Forelimb muscle (tissue), 1 donor: ENCODE data around the gene DNAJC3. TPM values are rescaled to one million over a fixed set of nuclear protein-coding genes. Genes with fewer than 3 reads are reported as not detected.
"Not testable (repeated sequence)": the region's sequence is repeated elsewhere in the genome, so short reads cannot be mapped to it uniquely, and the experiment has no call there.

Experiments
- DNase-seq: peaks from one replicate; pipeline ENCODE4 v3.0.0-alpha.2; 2013; ENCODE audit warnings: low read depth
- polyA plus RNA-seq: library from polyadenylated mRNA; unstranded; fragments of 120-200 nt; gene quantifications from one replicate; pipeline ENCODE4 v1.2.1, GENCODE V29; 2013; ENCODE audit not compliant: insufficient read length

The DNAJC3 gene
- 16.6 TPM for polyA plus RNA-seq

- DNase-seq, result peak; percentile 88
Measured at GRCh38 chr13:95676762-95677563, at the start of gene DNAJC3. DNAJC3 (plus strand) TSS chr13:95677139; CDS start chr13:95677256, 117 bp downstream.

- DNase-seq, result no peak
Measured at GRCh38 chr13:95627590-95627989, 49.3 kb upstream of the DNAJC3 start.

GRCh38 chr13:95628488-95628887 lies 48.5 kb upstream of the DNAJC3 start:
- no peak for DNase-seq

GRCh38 chr13:95629071-95629470 lies 47.9 kb upstream of the DNAJC3 start:
- no peak for DNase-seq

GRCh38 chr13:95630593-95630992 lies 46.3 kb upstream of the DNAJC3 start:
- DNase-seq, result no peak

GRCh38 chr13:95636853-95637252 lies 40.1 kb upstream of the DNAJC3 start:
- no peak for DNase-seq

- DNase-seq, result no peak
Measured at GRCh38 chr13:95641291-95642027, 35.5 kb upstream of the DNAJC3 start.

GRCh38 chr13:95642028-95642621 lies 34.8 kb upstream of the DNAJC3 start:
- DNase-seq, result no peak

- DNase-seq, result no peak
Measured at GRCh38 chr13:95642999-95643398, 33.9 kb upstream of the DNAJC3 start.

- DNase-seq, result no peak
Measured at GRCh38 chr13:95643571-95643935, 33.4 kb upstream of the DNAJC3 start.

- no peak for DNase-seq
Measured at GRCh38 chr13:95643936-95644598, 32.9 kb upstream of the DNAJC3 start.

- peak; percentile 60 for DNase-seq
Measured at GRCh38 chr13:95644601-95645052, 32.3 kb upstream of the DNAJC3 start, which contains the start of gene DZIP1. DZIP1 (minus strand) TSS chr13:95644706; CDS start chr13:95642029, 2,677 bp downstream.

- no peak for DNase-seq
Measured at GRCh38 chr13:95647321-95647720, 29.6 kb upstream of the DNAJC3 start.

GRCh38 chr13:95650696-95651095 lies 26.2 kb upstream of the DNAJC3 start:
- no peak for DNase-seq

- no peak for DNase-seq
Measured at GRCh38 chr13:95652244-95652764, 24.6 kb upstream of the DNAJC3 start.

GRCh38 chr13:95652821-95653220 lies 24.1 kb upstream of the DNAJC3 start:
- no peak for DNase-seq

- DNase-seq, result no peak
Measured at GRCh38 chr13:95656386-95657015, 20.4 kb upstream of the DNAJC3 start.

- DNase-seq, result no peak
Measured at GRCh38 chr13:95659500-95659899, 17.4 kb upstream of the DNAJC3 start.

- no peak for DNase-seq
Measured at GRCh38 chr13:95660981-95661581, 15.9 kb upstream of the DNAJC3 start.

GRCh38 chr13:95667235-95667634 lies 9.7 kb upstream of the DNAJC3 start:
- DNase-seq, result not testable (repeated sequence)

GRCh38 chr13:95671597-95671996 lies 5.3 kb upstream of the DNAJC3 start:
- DNase-seq, result no peak
